AG09309 (cell line): ENCODE measurements around the gene ABCA13.

Experiments used
- DNase-seq: peaks from one replicate; pipeline ENCODE4 v3.0.0-alpha.2; 2010; ENCODE audit warnings: low read depth
- H3K4me3 ChIP-seq: 2 replicates; pipeline ENCODE4 v1.5.1; 2011; ENCODE audit warnings: mild to moderate bottlenecking, low read depth, low read length, moderate library complexity; ENCODE audit not compliant: control insufficient read depth
- CTCF ChIP-seq: IDR thresholded peaks from 2 replicates; pipeline ENCODE4 v1.5.1; 2011; ENCODE audit warnings: mild to moderate bottlenecking, low read depth, low read length, inconsistent platforms; ENCODE audit not compliant: insufficient read depth, control insufficient read depth; ENCODE audit errors: missing control alignments

Gene ABCA13

GRCh38 chr7:48454750-48455192, 283.5 kb downstream of the ABCA13 start:
- no peak overlapping the region for H3K4me3 ChIP-seq
- no peak for TF ChIP-seq CTCF
- no peak for DNase-seq

- TF ChIP-seq CTCF: no peak
- no peak overlapping the region for H3K4me3 ChIP-seq
- no peak for DNase-seq
Observed at GRCh38 chr7:48455363-48455762, 284.1 kb downstream of the ABCA13 start.

GRCh38 chr7:48458701-48459524, 287.7 kb downstream of the ABCA13 start:
- no peak overlapping the region for H3K4me3 ChIP-seq
- no peak for TF ChIP-seq CTCF
- DNase-seq: no peak

- H3K4me3 ChIP-seq: no peak overlapping the region
- TF ChIP-seq CTCF: no peak
- DNase-seq: no peak
Observed at GRCh38 chr7:48466713-48467112, 295.5 kb downstream of the ABCA13 start.

- no peak for TF ChIP-seq CTCF
- H3K4me3 ChIP-seq: no peak overlapping the region
- DNase-seq: no peak
Observed at GRCh38 chr7:48471196-48471595, 299.9 kb downstream of the ABCA13 start.

GRCh38 chr7:48472640-48473039, 301.4 kb downstream of the ABCA13 start:
- DNase-seq: no peak
- H3K4me3 ChIP-seq: no peak overlapping the region
- TF ChIP-seq CTCF: no peak
